ENCODE data around the gene RIMBP3C.
"Not testable (repeated sequence)": the region's sequence is repeated elsewhere in the genome, so short reads cannot be mapped to it uniquely, and the experiment has no call there.

RIMBP3C gene

GRCh38 chr22:21551361-21551760, at the start of gene RIMBP3C:
Gene RIMBP3C (minus strand): TSS chr22:21551461. CDS start chr22:21550976, 485 bp downstream.
- not testable (repeated sequence) for DNase-seq (ENCODE audit: low read depth)

DNA sequence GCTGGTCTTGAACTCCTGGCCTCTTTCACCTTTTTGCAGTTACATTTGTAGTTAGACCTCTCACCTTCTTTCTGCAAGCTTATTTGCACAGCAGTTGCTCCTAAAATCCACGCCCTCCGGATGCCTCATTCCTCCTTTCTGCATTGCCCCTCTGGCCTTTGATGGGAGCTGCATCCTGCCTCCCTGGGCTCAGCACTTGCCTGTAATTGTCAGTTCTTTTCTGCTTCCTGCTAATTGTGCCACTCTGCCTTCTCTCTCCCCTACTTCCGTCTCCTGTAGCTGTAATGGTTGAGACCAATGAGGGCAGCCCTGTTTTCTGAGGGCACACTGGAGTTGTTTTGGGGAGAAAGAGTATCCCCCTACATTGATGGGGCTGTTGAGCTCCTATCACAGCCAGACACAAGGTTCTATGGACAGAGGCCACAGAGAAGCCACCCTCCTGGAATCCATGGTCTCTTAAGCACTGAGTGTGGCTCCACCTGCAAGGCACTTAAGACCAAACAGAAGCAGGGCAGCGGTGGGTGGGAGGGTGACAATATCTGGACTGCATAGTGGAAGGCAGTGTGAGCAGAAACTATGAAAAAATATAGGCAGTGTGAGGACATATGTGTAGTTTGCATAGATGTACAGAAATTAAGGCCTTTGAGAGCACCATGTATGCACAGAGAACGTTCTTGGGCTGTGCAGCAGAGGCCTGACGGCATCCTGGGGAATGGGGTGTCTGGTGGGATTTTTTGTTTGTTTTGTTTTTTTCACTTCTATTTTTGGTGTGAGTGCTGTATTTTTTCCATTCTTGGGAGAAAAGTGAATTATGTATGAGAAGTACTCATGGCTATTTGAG, 48.0 kb upstream of the RIMBP3C start:
- DNase-seq (ENCODE audit: low read depth): no peak

DNA sequence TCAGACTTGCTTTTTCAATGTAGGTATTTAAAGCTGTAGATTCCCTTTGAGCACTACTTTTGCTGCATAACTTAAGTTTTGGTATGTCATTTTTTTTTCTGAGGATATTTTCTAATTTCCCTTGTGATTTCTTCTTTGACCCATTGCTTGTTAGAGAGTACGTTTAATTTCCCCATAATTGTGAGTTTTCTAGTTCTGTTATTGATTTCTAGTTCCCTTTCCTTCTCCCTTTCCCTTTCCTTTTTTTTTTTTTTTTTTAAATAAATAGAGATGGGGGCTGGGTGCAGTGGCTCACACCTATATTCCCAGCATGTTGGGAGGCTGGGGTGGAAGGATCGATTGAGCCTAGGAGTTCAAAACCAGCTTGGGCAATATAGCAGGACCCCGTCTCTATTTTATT, 47.0 kb upstream of the RIMBP3C start:
- no peak for DNase-seq (ENCODE audit: low read depth)

- DNase-seq (ENCODE audit: low read depth): not testable (repeated sequence)
Measured at GRCh38 chr22:21596356-21597135, 45.3 kb upstream of the RIMBP3C start.

- no peak for DNase-seq (ENCODE audit: low read depth)
Measured at GRCh38 chr22:21594865-21595452, 43.7 kb upstream of the RIMBP3C start.

DNA sequence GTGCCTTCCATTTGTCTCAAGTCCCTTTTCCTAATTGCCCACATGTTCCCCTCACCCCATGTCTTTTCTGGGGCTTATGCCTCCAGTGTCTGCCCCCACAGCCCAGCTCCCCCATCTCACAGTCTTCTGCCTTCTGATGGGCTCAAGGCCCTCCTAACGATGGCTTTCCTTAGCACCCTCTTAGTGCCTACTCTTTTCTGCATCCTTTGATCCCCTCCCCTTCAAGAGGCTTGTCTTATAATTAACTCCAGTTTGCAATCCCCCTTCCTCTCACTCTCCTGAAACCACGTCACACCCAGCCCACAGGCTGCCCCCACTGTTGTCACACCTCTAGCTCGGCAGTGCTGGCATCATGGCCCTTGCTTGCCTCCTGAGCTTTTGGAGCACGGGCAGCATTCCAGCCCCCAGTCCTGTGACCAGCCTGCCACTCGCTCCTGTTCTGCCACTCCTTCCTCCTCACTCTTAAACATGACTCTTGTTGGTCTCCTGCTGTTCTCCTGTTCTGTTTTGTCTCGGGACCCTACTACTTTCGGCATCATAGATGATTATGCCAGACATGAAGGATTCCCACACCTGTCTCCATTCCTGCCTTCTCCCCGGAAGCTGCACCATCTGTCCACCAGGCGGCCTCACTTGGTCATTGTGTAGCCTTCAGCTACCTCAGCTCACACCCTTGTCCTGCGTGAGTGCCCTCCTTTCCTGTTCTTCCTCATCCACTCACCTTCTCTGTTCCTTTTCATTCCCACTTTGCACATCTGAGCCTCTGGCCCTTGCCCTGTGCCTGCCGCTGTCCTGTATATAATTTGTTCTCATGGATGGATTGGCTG, 42.4 kb upstream of the RIMBP3C start:
- no peak for DNase-seq (ENCODE audit: low read depth)

- DNase-seq (ENCODE audit: low read depth): no peak
Measured at GRCh38 chr22:21592422-21592821, 41.2 kb upstream of the RIMBP3C start.

- DNase-seq (ENCODE audit: low read depth): no peak
Measured at GRCh38 chr22:21591695-21592094, 40.4 kb upstream of the RIMBP3C start.

DNA sequence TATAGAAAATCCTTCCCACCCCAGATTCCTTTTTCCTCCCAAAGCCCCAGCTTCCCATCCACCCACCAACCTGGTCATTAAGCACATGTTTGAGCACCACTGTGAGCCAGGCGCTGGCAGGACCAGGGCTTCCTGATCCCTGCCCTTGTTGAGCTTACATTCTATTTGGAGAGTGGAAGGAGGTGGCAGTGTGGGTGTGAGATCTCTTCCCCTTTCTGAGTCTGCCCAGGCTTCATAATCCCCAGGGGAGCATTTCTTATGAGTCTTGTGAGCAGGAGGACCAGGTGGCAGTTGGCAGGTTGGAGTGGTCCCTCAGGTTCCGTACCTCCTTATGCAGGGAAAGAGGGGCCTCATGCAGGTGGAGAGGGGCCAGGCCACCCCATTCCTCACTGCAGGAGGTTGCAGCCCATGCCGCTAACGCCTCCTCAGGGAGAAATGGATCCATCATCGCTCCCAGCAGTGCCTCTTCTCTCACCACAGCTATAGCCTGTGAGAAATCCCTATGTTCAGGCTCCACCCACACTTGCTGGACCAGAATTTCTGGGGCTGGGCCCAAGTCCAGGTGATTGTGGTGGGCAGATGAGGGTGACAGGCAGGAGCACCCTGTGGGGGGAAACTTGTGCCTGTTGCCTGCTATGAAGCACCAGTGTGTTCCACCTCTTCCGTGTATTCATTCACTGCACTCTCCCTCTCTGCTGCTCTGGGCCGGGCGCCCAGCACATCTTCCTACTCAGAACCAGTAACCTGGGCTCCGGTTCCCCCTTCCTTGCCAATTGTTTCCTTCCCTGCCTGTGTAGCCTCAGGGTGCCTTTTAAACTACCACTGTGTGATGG, 39.8 kb upstream of the RIMBP3C start:
- DNase-seq (ENCODE audit: low read depth): no peak

DNA sequence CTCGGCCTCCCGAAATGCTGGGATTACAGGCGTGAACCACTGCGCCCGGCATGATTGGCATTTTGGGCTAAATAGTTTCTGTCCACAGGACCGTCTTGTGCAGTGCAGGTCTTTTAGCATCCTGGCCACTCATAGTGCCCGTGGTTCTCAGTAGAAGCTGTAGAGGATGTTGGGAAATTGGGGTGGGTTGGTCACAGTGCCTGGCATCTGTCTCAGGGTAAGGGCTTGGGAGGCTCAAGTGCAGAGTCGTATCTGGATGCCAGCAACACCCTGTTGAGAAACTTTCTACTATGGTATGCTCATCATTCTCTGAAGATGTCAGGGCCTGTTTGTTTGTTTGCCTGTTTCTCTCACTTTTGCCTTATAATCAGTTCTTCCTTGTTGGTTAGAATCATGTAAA, 38.1 kb upstream of the RIMBP3C start:
- DNase-seq (ENCODE audit: low read depth): no peak

- no peak for DNase-seq (ENCODE audit: low read depth)
Measured at GRCh38 chr22:21587803-21588611, 36.7 kb upstream of the RIMBP3C start.

GRCh38 chr22:21585389-21585788, 34.1 kb upstream of the RIMBP3C start:
- no peak for DNase-seq (ENCODE audit: low read depth)

- no peak for DNase-seq (ENCODE audit: low read depth)
Measured at GRCh38 chr22:21582801-21583740, 31.8 kb upstream of the RIMBP3C start.

- not testable (repeated sequence) for DNase-seq (ENCODE audit: low read depth)
Measured at GRCh38 chr22:21581009-21581713, 29.9 kb upstream of the RIMBP3C start.

GRCh38 chr22:21580623-21581007, 29.4 kb upstream of the RIMBP3C start:
- not testable (repeated sequence) for DNase-seq (ENCODE audit: low read depth)

GRCh38 chr22:21579474-21579851, 28.2 kb upstream of the RIMBP3C start:
- DNase-seq (ENCODE audit: low read depth): no peak

DNA sequence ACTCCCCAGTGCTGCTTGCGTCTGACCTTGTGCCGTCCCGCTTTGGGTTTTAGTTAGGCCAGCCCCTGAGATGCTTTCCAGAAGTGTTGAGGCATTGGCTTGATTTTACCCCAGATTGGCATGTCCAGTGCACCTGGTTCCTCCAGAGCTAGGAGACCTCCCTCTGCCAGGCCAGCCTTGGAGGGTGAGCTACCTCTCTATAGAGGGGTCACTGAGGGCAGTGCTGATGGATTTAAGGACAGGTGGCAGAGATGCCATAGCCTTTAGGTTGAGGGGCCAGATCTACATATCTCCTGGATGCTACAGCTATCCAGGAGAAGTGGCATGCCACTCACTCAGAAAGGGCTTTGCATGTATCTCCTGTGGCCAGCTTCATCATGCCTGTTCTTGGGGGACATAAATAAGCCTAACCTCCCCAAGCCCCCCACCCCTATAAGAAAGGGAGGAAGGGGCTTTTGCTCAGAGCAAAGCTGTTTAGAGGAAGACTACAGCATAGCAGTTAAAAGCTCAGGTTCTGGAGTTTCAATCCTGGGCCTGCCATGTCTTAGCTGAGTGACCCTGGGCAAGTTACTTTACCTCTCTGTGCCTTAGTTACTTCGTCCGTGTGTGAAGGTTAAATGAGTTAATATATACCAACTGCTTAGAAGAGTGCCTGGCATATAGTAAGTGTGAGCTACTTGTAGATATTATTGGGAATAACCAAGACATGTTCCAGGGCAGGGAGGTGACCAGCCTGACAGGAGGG, 22.7 kb upstream of the RIMBP3C start:
- no peak for DNase-seq (ENCODE audit: low read depth)

- no peak for DNase-seq (ENCODE audit: low read depth)
Measured at GRCh38 chr22:21573293-21573734, 22.1 kb upstream of the RIMBP3C start.
